Heart left ventricle (tissue), 16 donors: ENCODE measurements around the gene LITAFD. TPM values are rescaled to one million over a fixed set of nuclear protein-coding genes. Genes with fewer than 3 reads are reported as not detected.

Experiments used
- ATAC-seq, 4 donors: fragments of 200-7000 bp; cut with Tn5 transposase; one replicate each; pipeline ENCODE4 v1.9.1; 2020 to 2022; ENCODE audit warnings: moderate library complexity in 4 of 4, mild to moderate bottlenecking in 3 of 4, moderate number of reproducible peaks in 1 of 4
- DNase-seq, 5 donors: peaks; one replicate each; pipeline ENCODE4 v3.0.0-alpha.2; 2020
- H3K27ac ChIP-seq, 12 donors: fragments of 200-600 bp; sonication (generic) in 4 of 12; one replicate each; pipeline versions ENCODE4 v1.5.0 to v1.8.0; 2016 to 2022; ENCODE audit warnings: mild to moderate bottlenecking in 2 of 12
- H3K27me3 ChIP-seq, 9 donors: fragments of 200-600 bp; sonication (generic) in 2 of 9; one replicate each; pipeline versions ENCODE4 v1.5.1 to v1.8.0; 2016 to 2022; ENCODE audit warnings: mild to moderate bottlenecking in 3 of 9
- H3K36me3 ChIP-seq, 9 donors: fragments of 200-600 bp; sonication (generic) in 2 of 9; one replicate each; pipeline versions ENCODE4 v1.5.0 to v1.8.0; 2018 to 2022; ENCODE audit warnings: mild to moderate bottlenecking in 2 of 9
- H3K4me1 ChIP-seq, 12 donors: fragments of 200-600 bp; sonication (generic) in 4 of 12; one replicate each; pipeline versions ENCODE4 v1.5.0 to v1.8.0; 2016 to 2022; ENCODE audit warnings: mild to moderate bottlenecking in 3 of 12
- H3K4me3 ChIP-seq, 12 donors: fragments of 200-600 bp; sonication (generic) in 4 of 12; one replicate each; pipeline versions ENCODE4 v1.5.0 to v1.8.0; 2017 to 2022; ENCODE audit warnings: mild to moderate bottlenecking in 9 of 12, moderate library complexity in 4 of 12
- H3K9me3 ChIP-seq, 12 donors: fragments of 200-600 bp; sonication (generic) in 4 of 12; one replicate each; pipeline versions ENCODE4 v1.5.0 to v1.8.0; 2016 to 2022; ENCODE audit warnings: mild to moderate bottlenecking in 1 of 12
- POLR2A ChIP-seq, 2 donors: fragments of 450-650 bp; IDR thresholded peaks; one replicate each; pipeline ENCODE4 v1.6.1; 2017; ENCODE audit warnings: antibody characterized with exemption in 2 of 2, mild to moderate bottlenecking in 2 of 2, moderate library complexity in 2 of 2
- WGBS, 4 donors: extraction: QIAGEN DNeasy Blood & Tissue Kit in 2 of 4; methylation state at CpG; one replicate each; pipeline versions ENCODE4 v1.1.5 to v1.1.7; 2013 to 2018; 5-methylcytosine and 5-hydroxymethylcytosine counted together
- intact Hi-C, 10 donors: fragments of 100-400 bp; cut with DNase I; formaldehyde crosslinking; loops; one replicate each; pipeline versions ENCODE4 v1.11.1 to v1.14.2; 2022
- polyA plus RNA-seq, 2 donors: library from polyadenylated mRNA; stranded (reverse); fragments of 200-250 nt; gene quantifications; one replicate each; pipeline ENCODE4 v1.2.3, GENCODE V29; 2013
- total RNA-seq, 9 donors: library from RNA; depleted of rRNA in 2 of 9; stranded (reverse); fragments of >200 nt in 2 of 9; fragmentation: NEBNext Ultra II Directional in 3 of 9; extraction: Animal tissue kit (Norgen Biotek cat#: 25700) in 3 of 9; gene quantifications; one replicate each; pipeline versions ENCODE4 v1.1.0 to v1.2.4, GENCODE V29; 2016 to 2023
- TF ChIP-seq, protein P1 (sequence below), 12 donors: fragments of 200-600 bp; sonication (generic) in 4 of 12; IDR thresholded peaks; one replicate each; pipeline versions ENCODE4 v1.5.0 to v1.8.0; 2018 to 2022; ENCODE audit warnings: antibody characterized with exemption in 12 of 12, mild to moderate bottlenecking in 5 of 12
- donor health status: ischemic (EF 13 %, LVEDD 7.1; RV severe dilation, severe dysfunction).
- donor health status: healthy with polysubstance abuse.
- donor health status: DM: no; HTN: yes; CAD: no.
- donor health status: DM: no; HTN: no; CAD: no.
- donor health status: ischemic (EF 25% LVEDD 6.9; RV normal size, moderate dysfunction).
- donor health status: ischemic (EF 25% LVEDD 5.7; RV mildly dilated, moderate dysfunction).
- donor health status: healthy.
- donor health status: DM: yes; HTN: yes; CAD: no.
- donor health status: ischemic (EF 35%, LVEDD 5.7; RV mildly dilated, moderate dysfunction).
- donor health status: nonischemic (EF 11% LVEDD 7.7; RV severe dilation, severe dysfunction).
- donor health status: DM: yes; HTN: yes; CAD: no.
- donor health status: PGD.
- donor health status: ischemic (EF 29% LVEDD 5.4; RV normal size, mild dysfunction).
- donor health status: nonischemic (EF 23%, LVEDD 6.1; RV moderate dilation, normal function).

Gene LITAFD
- total and polyA plus RNA-seq, 11 donors: not detected

DNA sequence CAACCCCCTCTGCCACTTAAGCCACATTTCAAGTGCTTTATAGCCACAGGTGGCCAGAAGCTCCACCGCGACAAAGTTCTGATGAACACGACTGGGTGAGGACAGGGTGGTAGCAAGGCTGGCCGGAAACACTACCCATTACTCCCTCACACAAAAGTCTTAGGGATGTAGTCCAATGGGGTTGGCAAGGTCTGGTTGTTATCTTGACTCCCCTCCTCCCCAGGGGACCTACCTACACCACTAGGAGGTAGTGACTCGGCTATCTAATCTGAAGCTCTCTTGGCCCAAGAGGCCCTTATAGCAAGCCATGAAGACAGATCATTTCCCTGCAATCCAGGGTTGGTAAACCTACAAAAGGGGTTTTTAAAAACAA lies 8.4 kb downstream of the LITAFD start:
- Histone ChIP-seq H3K4me3 (no peak overlapping the region), H3K27ac (no peak overlapping the region), H3K9me3 (no peaks in the 10 kb centered on the region), H3K36me3 (peaks cover 5 to 64% (median 57%) of the 10 kb centered on the region in 9 donors), H3K4me1 (peaks cover 0 to 27% (median 19%) of the 10 kb centered on the region in 12 donors), H3K27me3 (no peaks in the 10 kb centered on the region)
- no peak for TF ChIP-seq POLR2A (IDR thresholded peaks at IDR 0.05)
- TF ChIP-seq, protein P1, sequence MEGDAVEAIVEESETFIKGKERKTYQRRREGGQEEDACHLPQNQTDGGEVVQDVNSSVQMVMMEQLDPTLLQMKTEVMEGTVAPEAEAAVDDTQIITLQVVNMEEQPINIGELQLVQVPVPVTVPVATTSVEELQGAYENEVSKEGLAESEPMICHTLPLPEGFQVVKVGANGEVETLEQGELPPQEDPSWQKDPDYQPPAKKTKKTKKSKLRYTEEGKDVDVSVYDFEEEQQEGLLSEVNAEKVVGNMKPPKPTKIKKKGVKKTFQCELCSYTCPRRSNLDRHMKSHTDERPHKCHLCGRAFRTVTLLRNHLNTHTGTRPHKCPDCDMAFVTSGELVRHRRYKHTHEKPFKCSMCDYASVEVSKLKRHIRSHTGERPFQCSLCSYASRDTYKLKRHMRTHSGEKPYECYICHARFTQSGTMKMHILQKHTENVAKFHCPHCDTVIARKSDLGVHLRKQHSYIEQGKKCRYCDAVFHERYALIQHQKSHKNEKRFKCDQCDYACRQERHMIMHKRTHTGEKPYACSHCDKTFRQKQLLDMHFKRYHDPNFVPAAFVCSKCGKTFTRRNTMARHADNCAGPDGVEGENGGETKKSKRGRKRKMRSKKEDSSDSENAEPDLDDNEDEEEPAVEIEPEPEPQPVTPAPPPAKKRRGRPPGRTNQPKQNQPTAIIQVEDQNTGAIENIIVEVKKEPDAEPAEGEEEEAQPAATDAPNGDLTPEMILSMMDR (IDR thresholded peaks at IDR 0.05): no peak
- ATAC-seq (no peak), DNase-seq (no peak)
- intact Hi-C loops: no loop called here
- 73 to 87% (median 75%) methylated on average over 5 of the region's 5 CpGs for whole genome bisulfite sequencing, 4 donors

DNA sequence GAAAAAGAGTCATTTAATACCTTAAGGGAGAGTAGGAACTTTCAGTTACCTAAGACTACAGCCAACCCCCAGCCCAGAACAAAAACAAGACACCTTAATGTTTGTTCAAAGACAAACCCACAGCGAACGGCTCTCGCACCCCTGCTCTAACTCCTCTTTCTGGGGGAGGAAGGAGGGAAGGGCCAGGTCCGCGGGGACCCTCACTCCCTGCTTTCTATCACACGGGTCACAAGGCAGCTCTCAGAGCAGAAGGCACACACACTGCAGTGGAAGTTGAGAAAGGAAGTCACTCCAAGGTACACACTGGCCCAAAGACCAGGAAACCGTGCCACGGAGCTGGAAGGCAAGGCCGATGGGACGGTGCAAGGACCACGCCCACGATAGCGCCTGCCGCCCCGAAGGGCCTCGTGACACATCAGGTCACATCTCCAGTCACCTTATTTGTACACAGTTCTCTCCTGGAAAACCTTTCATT lies 10.0 kb downstream of the LITAFD start:
- ATAC-seq (no peak), DNase-seq (no peak)
- H3K4me1 ChIP-seq: peaks cover 0 to 16% (median 9%) of the 10 kb centered on the region in 12 donors
- no peak overlapping the region for H3K4me3 ChIP-seq
- H3K27ac ChIP-seq: no peak overlapping the region
- no peaks in the 10 kb centered on the region for H3K9me3 ChIP-seq
- H3K27me3 ChIP-seq: no peaks in the 10 kb centered on the region
- H3K36me3 ChIP-seq: peaks cover 5 to 80% (median 73%) of the 10 kb centered on the region in 9 donors
- WGBS, 4 donors: 76 to 84% (median 82%) methylated on average over 16 of the region's 16 CpGs
- intact Hi-C loops: no loop called here
- no peak for TF ChIP-seq POLR2A (IDR thresholded peaks at IDR 0.05)
- TF ChIP-seq, protein P1 (IDR thresholded peaks at IDR 0.05): no peak

DNA sequence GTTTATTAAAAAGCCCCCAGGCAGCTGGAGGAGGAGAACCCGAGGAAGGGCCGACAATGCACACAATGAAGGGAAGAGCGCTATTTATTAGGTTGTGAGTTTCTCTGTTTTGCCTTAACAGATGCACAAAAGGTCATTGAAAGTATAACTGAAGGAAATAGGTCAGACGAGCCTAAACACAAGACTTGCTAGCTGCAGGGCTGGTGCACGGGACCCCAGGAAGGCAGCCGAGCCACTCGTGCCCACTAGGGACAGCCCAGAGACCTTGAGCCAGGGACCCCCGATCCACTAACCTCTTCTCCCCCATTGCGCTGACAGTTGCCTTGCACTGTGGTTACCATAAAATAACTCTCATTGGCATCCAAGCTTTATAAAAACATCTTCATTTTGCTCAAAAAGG lies 11.3 kb downstream of the LITAFD start:
- Histone ChIP-seq H3K4me1 (peaks cover 0 to 9% (median 2%) of the 10 kb centered on the region in 12 donors), H3K4me3 (no peak overlapping the region), H3K9me3 (no peaks in the 10 kb centered on the region), H3K27me3 (no peaks in the 10 kb centered on the region), H3K27ac (no peak overlapping the region), H3K36me3 (peaks cover 5 to 92% (median 85%) of the 10 kb centered on the region in 9 donors)
- intact Hi-C loops: no loop called here
- ATAC-seq (no peak), DNase-seq (no peak)
- no peak for TF ChIP-seq POLR2A (IDR thresholded peaks at IDR 0.05)
- TF ChIP-seq, protein P1 (IDR thresholded peaks at IDR 0.05): no peak
- 72 to 81% (median 77%) methylated on average over 9 of the region's 9 CpGs for WGBS, 4 donors

DNA sequence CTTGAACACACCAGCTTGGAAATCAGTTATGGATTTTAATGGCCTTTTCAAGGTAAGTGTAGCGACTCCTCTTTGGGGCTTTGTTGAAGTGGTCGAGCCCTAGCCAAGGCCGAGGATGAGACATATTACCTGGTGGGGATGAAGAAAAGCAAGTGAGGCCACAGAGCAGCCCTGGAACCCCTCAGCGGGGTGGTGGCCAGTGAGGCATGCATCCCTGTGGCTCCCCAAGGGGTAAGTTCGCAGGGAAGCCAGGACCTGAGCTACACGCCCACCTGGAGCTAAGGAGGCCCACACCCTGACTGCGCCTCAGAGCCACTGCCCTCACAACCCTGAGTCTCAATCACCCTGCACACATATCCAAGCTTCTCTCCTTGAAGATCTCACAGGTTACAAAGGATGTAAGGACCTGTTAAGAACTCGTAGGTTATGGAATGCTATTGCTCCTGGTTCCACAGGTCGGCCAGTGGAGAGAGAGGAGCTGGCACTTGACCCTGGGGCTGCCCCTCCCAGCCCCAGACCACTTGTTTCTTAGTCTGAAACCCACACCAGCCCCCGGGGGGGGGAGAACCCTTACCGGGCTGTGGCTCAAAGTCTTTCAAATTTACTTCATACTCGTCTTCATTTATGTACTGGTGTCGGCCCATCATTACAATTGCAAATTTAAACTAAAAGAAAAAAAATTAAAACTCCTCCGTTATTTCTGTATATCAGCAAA lies 12.0 kb downstream of the LITAFD start:
- intact Hi-C loops: no loop called here
- H3K27ac ChIP-seq: no peak overlapping the region

More for the DNA sequence above, 12.0 kb downstream of the LITAFD start:
- Histone ChIP-seq H3K36me3 (peaks cover 5 to 99% (median 93%) of the 10 kb centered on the region in 9 donors), H3K4me1 (peaks cover 0 to 9% (median 1%) of the 10 kb centered on the region in 12 donors), H3K4me3 (no peak overlapping the region), H3K9me3 (no peaks in the 10 kb centered on the region), H3K27me3 (no peaks in the 10 kb centered on the region)
- ATAC-seq (no peak), DNase-seq (no peak)
- TF ChIP-seq, protein P1 (IDR thresholded peaks at IDR 0.05): no peak
- WGBS, 4 donors: 87 to 92% (median 88%) methylated on average over 11 to 14 of the region's 14 CpGs
